Measurements from ENCODE around the gene DRAXIN.

DNA sequence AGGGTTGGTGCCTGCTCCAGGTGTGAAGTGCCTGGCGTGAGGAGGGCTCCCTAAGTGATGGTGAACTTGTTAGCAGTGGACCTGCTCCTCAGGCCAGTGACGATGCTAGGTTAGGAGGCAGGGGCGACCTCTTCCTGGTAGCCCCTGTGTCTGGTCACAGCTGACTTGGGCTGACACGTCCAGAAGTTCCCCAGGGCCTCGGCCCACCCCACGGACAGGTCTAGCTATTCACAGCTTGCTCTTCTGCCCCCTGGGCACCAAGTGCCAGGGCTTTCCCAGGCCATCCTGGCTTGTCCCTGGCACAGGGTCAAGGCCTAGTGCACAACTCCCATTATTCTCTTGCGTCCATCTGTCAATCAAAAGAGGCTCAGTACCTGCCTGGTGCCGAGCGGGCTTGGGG is 59.6 kb downstream of the DRAXIN start:
- TF ChIP-seq, protein P1, sequence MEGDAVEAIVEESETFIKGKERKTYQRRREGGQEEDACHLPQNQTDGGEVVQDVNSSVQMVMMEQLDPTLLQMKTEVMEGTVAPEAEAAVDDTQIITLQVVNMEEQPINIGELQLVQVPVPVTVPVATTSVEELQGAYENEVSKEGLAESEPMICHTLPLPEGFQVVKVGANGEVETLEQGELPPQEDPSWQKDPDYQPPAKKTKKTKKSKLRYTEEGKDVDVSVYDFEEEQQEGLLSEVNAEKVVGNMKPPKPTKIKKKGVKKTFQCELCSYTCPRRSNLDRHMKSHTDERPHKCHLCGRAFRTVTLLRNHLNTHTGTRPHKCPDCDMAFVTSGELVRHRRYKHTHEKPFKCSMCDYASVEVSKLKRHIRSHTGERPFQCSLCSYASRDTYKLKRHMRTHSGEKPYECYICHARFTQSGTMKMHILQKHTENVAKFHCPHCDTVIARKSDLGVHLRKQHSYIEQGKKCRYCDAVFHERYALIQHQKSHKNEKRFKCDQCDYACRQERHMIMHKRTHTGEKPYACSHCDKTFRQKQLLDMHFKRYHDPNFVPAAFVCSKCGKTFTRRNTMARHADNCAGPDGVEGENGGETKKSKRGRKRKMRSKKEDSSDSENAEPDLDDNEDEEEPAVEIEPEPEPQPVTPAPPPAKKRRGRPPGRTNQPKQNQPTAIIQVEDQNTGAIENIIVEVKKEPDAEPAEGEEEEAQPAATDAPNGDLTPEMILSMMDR (optimal IDR thresholded peaks at IDR 0.05 in 1 of 3, IDR thresholded peaks at IDR 0.05 in 1 of 3, conservative IDR thresholded peaks at IDR 0.05 in 1 of 3; ENCODE audit: extremely low read depth in 1 of 3, insufficient read depth in 2 of 3, low read length in 3 of 3) = no peak
- no peak for TF ChIP-seq EZH2 (IDR thresholded peaks at IDR 0.05; ENCODE audit: low read length)
